Left forelimb (tissue), 1 donor: ENCODE data around the gene ICAM3.
A peak's percentile ranks its signal among the peaks of the same experiment; 100 is the strongest.

Source experiments
- DNase-seq: peaks from one replicate; pipeline ENCODE4 v3.0.0-alpha.2; 2018; ENCODE audit warnings: low spot score

ICAM3 gene

GRCh38 chr19:10291554-10292205 lies 47.7 kb downstream of the ICAM3 start:
- DNase-seq, result peak; percentile 64

GRCh38 chr19:10290876-10291553 lies 48.4 kb downstream of the ICAM3 start:
- peak; percentile 67 for DNase-seq

GRCh38 chr19:10290357-10290875 lies 49.0 kb downstream of the ICAM3 start:
- DNase-seq, result no peak

GRCh38 chr19:10289836-10290356 lies 49.5 kb downstream of the ICAM3 start, which contains the start of gene ICAM5:
TSS of gene ICAM5 (plus strand) at chr19:10289952. CDS start at chr19:10290044, 92 bp downstream.
- DNase-seq, result no peak

GRCh38 chr19:10289167-10289835 lies 50.1 kb downstream of the ICAM3 start:
- DNase-seq, result no peak

- peak; percentile 65 for DNase-seq
Observed at GRCh38 chr19:10288662-10289166, 50.7 kb downstream of the ICAM3 start.

- DNase-seq, result no peak
Observed at GRCh38 chr19:10286803-10287737, 52.4 kb downstream of the ICAM3 start, which contains the start of gene ICAM4. TSS of gene ICAM4 (plus strand) at chr19:10286955. CDS start at chr19:10287013, 58 bp downstream.

GRCh38 chr19:10285393-10285792 lies 54.0 kb downstream of the ICAM3 start:
- no peak for DNase-seq

- DNase-seq, result no peak
Observed at GRCh38 chr19:10284960-10285278, 54.5 kb downstream of the ICAM3 start.

- no peak for DNase-seq
Observed at GRCh38 chr19:10284065-10284959, 55.1 kb downstream of the ICAM3 start.
